Endothelial cell of coronary artery (primary cell): ENCODE measurements around the gene POTEE. TPM values are rescaled to one million over a fixed set of nuclear protein-coding genes. Genes with fewer than 3 reads are reported as not detected.

Experiments
- total RNA-seq: library from RNA; depleted of rRNA; stranded (reverse); fragments of >200 nt; gene quantifications from 2 replicates; pipeline ENCODE4 v1.2.3, GENCODE V29; 2014

POTEE gene
- 0.09 and 0.19 TPM in 2 replicates for total RNA-seq

DNA sequence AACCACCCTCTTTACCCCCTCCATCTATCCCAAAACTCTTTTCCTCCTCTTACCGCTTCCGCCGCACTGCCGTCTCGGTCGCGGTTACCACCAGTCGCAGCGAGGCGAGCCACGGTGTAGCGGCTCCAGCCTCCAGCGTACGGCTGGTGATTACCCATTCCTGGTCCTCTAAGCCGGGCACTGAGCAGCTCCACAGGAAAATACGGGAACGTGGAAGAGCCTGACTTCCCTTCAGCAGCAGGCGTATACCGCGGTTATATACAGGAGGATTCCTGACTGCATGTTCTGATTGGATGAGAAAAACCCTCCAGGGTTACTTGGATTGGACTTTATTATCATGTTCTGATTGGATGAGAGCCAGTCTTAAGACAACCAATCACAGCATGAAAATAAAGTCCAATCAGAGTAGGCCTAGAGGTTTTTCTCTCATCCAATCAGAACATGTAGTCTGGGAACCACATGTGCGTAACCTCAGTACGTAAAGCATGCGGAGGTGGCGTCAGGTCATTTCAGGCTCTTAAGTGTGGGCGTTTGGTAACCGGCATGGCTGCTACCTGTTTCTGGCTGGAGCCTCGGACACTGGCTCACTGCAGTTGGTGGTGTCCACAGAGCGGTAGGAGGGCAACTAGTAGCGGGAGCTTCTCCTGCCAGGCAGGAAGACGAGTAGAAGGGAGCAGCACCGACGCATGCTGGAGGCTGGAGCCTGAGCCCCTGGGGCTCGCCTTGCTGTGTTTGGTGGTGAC lies at the start of gene POTEE:
Gene POTEE, plus strand, starts transcription at position 507 of the 743 bp plus-strand sequence. CDS start 8,867 bp downstream, outside the sequence.

Other genes with a start within 250 kb of the POTEE start
- 82.0 and 84.0 TPM in 2 replicates for gene FAM168B, start 116.1 kb upstream of the POTEE start, total RNA-seq
- 98.9 and 101 TPM in 2 replicates for gene PLEKHB2, start 104.2 kb upstream of the POTEE start, total RNA-seq
- gene RAB6D, start 154.6 kb downstream of the POTEE start, total RNA-seq = not detected in 2 replicates